HFFc6 (cell line): ENCODE data around the gene SYF2. TPM values are rescaled to one million over a fixed set of nuclear protein-coding genes. Genes with fewer than 3 reads are reported as not detected.
A peak's percentile ranks its signal among the peaks of the same experiment; 100 is the strongest.
"Not testable (repeated sequence)": the region's sequence is repeated elsewhere in the genome, so short reads cannot be mapped to it uniquely, and the experiment has no call there.

Experiments
- DNase-seq: peaks from one replicate; pipeline ENCODE4 v3.0.0-alpha.2; 2018
- H3K27ac Mint-ChIP-seq: 2 replicates; pipeline ENCODE4 v1.8.0; 2020; ENCODE audit warnings: mild to moderate bottlenecking, mixed read lengths
- H3K27me3 Mint-ChIP-seq: 2 replicates; pipeline ENCODE4 v1.8.0; 2021; ENCODE audit warnings: mild to moderate bottlenecking, moderate library complexity, mixed read lengths; ENCODE audit not compliant: insufficient read depth
- H3K36me3 Mint-ChIP-seq: 2 replicates; pipeline ENCODE4 v1.8.0; 2021; ENCODE audit warnings: low read depth, mixed read lengths
- H3K4me1 Mint-ChIP-seq: 2 replicates; pipeline ENCODE4 v1.8.0; 2020; ENCODE audit warnings: low read depth, mixed read lengths
- H3K4me3 Mint-ChIP-seq: 2 replicates; pipeline ENCODE4 v1.8.0; 2020; ENCODE audit warnings: mild to moderate bottlenecking, moderate library complexity, mixed read lengths
- H3K9me3 Mint-ChIP-seq: 2 replicates; pipeline ENCODE4 v1.8.0; 2020; ENCODE audit warnings: mild to moderate bottlenecking, mixed read lengths
- total RNA-seq, 6 experiments: library from RNA; stranded (reverse); fragmentation: NEBNext Ultra II Directional; extraction: Animal tissue kit (Norgen Biotek cat#: 25700); gene quantifications; 2 replicates in 1 of 6; 3 replicates in 5 of 6; pipeline ENCODE4 v1.2.3, GENCODE V29; 2021
- TF ChIP-seq, protein P1 (sequence below): fragments of 200-600 bp; sonication (generic); IDR thresholded peaks from 2 replicates; pipeline ENCODE4 v1.5.0; 2021; ENCODE audit warnings: antibody characterized with exemption, mild to moderate bottlenecking

SYF2 gene
- total RNA-seq, 6 experiments from 2014 or later = 30.7 to 44.1 (median 34.4) TPM

DNA sequence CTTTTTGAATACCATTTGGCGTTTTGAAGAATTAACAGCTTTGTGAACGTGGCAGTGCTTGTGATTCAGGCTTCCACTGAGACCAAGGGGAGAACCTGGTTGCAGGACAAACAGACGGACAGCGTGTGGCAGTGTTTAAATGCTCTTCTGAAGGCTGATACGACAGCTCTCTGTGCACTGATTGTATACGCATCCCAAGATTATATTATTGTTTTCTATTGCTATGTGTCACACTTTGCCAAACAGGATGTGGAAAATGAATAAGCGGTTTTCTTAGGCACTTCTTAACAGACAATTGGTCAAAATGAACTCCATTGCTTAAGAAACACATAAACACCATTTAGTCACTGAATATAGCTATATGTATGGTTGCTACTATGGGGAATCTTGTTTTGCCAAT is 27.5 kb upstream of the SYF2 start:
- TF ChIP-seq, protein P1, sequence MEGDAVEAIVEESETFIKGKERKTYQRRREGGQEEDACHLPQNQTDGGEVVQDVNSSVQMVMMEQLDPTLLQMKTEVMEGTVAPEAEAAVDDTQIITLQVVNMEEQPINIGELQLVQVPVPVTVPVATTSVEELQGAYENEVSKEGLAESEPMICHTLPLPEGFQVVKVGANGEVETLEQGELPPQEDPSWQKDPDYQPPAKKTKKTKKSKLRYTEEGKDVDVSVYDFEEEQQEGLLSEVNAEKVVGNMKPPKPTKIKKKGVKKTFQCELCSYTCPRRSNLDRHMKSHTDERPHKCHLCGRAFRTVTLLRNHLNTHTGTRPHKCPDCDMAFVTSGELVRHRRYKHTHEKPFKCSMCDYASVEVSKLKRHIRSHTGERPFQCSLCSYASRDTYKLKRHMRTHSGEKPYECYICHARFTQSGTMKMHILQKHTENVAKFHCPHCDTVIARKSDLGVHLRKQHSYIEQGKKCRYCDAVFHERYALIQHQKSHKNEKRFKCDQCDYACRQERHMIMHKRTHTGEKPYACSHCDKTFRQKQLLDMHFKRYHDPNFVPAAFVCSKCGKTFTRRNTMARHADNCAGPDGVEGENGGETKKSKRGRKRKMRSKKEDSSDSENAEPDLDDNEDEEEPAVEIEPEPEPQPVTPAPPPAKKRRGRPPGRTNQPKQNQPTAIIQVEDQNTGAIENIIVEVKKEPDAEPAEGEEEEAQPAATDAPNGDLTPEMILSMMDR = peak; percentile 42
- H3K27me3 Mint-ChIP-seq, H3K4me3 Mint-ChIP-seq, H3K9me3 Mint-ChIP-seq: not testable (repeated sequence)
- H3K27ac Mint-ChIP-seq = peak overlapping the region; percentile 74
- peak; percentile 65 for DNase-seq
- H3K36me3 Mint-ChIP-seq = peaks cover 16% of the 10 kb centered on the region; the same call in 1 of the 2 replicates
- H3K4me1 Mint-ChIP-seq = peaks cover 40% of the 10 kb centered on the region

DNA sequence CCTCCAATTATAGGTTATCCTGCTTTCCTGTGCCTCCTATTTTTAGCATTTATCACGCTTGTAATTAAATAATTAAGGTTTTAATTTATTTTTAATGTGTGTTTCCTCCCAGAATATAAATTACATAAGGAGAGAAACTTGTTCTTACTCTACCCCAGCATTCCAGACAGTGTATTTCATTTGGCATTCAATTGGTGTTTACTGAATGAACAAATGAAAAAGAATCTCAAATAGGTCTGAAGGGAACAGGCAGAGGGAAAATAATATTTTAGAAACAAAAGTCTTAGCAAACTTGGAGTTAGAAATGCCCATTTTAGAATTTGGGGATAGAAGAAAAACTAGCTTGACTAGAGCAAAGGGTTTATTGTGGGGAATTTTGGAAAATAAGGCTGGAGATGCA is 24.9 kb upstream of the SYF2 start:
- Mint-ChIP-seq H3K27me3 (no peaks in the 10 kb centered on the region), H3K36me3 (peaks cover 2% of the 10 kb centered on the region; the same call in 1 of the 2 replicates), H3K9me3 (no peaks in the 10 kb centered on the region; the same call in 1 of the 2 replicates), H3K4me3 (no peak overlapping the region), H3K4me1 (peaks cover 58% of the 10 kb centered on the region), H3K27ac (peak overlapping the region; percentile 6)
- TF ChIP-seq, protein P1 = no peak
- peak; percentile 11 for DNase-seq

DNA sequence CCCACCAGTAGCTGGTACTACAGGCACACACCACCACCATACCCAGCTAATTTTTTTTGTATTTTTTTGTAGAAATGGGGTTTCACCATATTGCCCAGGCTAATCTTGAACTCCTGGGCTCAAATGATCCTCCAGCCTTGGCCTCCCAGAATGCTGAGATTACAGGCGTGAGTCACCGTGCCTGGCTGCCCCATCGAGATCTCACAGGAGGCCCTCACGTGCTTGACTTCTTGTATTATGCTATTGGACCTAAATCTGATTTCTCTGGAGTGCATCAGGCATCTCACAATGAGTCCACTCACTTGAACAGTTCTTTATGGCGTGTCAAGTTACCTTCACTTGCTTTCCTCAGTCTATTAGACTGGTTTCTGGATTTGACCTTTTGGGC is 24.3 kb upstream of the SYF2 start:
- Mint-ChIP-seq H3K4me1 (peaks cover 58% of the 10 kb centered on the region), H3K9me3 (no peaks in the 10 kb centered on the region; the same call in 1 of the 2 replicates), H3K27ac (no peak overlapping the region), H3K27me3 (no peaks in the 10 kb centered on the region), H3K4me3 (no peak overlapping the region), H3K36me3 (no peaks in the 10 kb centered on the region; the same call in 1 of the 2 replicates)
- no peak for DNase-seq
- TF ChIP-seq, protein P1 = no peak

DNA sequence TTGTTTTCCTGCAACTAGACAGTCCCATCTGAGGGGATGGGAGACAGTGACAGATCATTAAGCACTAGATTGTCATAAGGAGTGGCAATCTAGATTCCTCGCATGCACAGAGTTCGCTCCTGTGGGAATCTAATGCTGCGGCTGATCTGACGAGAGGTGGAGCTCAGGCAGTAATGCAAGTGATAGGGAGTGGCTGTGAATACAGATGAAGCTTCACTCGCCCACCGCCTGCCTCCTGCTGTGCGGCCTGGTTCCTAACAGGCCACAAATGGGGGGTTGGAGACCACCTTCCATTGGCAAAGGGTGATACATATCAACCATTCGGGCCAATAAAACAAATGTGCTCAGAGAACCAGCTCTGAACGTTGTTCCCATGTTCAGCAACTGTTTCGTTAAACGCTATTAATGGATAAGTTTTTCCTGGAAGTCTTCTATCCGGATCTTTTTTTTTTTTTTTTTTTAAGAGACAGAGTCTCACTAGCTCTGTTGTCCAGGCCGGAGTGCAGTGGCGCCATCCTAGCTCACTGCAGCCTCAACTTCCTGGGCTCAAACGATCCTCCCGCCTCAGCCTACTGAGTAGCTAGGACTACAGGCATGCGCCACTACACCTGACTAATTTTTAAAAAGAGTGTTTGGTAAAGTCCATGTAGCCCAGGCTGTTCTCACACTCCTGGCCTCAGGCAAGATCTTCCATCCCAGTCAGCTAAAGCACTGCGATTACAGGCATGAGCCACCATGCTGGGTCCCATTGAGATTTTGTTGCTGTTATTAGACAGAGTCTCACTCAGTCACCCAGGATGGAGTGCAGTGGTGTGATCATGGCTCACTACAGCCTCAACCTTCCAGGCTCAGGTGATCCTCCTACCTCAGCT is 23.6 kb upstream of the SYF2 start:
- DNase-seq = no peak
- TF ChIP-seq, protein P1 = no peak
- H3K27me3 Mint-ChIP-seq = no peaks in the 10 kb centered on the region
- no peak overlapping the region for H3K4me3 Mint-ChIP-seq
- H3K36me3 Mint-ChIP-seq = no peaks in the 10 kb centered on the region; the same call in 1 of the 2 replicates
- H3K9me3 Mint-ChIP-seq = no peaks in the 10 kb centered on the region; the same call in 1 of the 2 replicates
- H3K4me1 Mint-ChIP-seq = peaks cover 57% of the 10 kb centered on the region
- no peak overlapping the region for H3K27ac Mint-ChIP-seq

DNA sequence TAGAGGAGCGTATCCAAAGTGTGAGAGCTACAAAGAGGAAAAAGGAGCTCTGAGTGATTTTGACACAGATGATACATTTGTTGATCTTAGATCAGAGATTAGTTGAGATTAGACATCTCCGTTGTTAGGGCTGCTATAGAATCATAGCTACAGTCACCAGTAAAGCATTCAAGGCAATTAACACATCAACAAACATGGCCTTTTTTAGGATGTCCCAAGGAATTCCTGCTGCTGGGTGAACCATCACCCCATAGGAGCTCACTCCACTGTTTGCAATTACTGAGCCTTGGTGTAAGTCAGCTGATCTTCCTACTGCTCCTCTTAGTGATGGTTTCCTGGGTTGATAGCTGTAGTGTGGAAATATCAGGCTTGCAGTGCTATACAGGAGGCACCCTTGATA is 21.6 kb upstream of the SYF2 start:
- DNase-seq = peak; percentile 91
- Mint-ChIP-seq H3K36me3 (no peaks in the 10 kb centered on the region; the same call in 1 of the 2 replicates), H3K9me3 (no peaks in the 10 kb centered on the region; the same call in 1 of the 2 replicates), H3K27ac (peak overlapping the region; percentile 79), H3K4me1 (peaks cover 42% of the 10 kb centered on the region), H3K4me3 (peak overlapping the region; percentile 38), H3K27me3 (no peaks in the 10 kb centered on the region)
- TF ChIP-seq, protein P1 = no peak
